Right lobe of liver (tissue), 4 donors: ENCODE results near the gene ADGRF1.

Source experiments
- CTCF ChIP-seq, 4 donors: fragments of 200-600 bp in 3 of 4; fragments of 450-650 bp in 1 of 4; IDR thresholded peaks; one replicate each; pipeline versions ENCODE4 v1.5.1 to v1.8.0; 2016 to 2022; ENCODE audit warnings: antibody characterized with exemption in 4 of 4, mild to moderate bottlenecking in 2 of 4
- POLR2A ChIP-seq: fragments of 450-650 bp; IDR thresholded peaks from one replicate; pipeline ENCODE4 v1.6.1; 2017; ENCODE audit warnings: antibody characterized with exemption, mild to moderate bottlenecking
- donor health status: DM: no; HTN: no; CAD: no.
- donor health status: DM: no; HTN: no; CAD: no.
- donor health status: DM: no; HTN: yes; CAD: no.

- TF ChIP-seq CTCF (IDR thresholded peaks at IDR 0.05) (no peak), POLR2A (no peak)
These were observed 45.1 kb downstream of the ADGRF1 start for GRCh38 chr6:46996860-46997641.
